KMS-11 (cell line): Measurements from ENCODE around the gene ADAD1.
"Not testable (repeated sequence)": the region's sequence is repeated elsewhere in the genome, so short reads cannot be mapped to it uniquely, and the experiment has no call there.

ENCODE experiments used
- H2AFZ ChIP-seq: fragments of 200-600 bp; sonication (generic); 2 replicates; pipeline ENCODE4 v1.6.1; 2016; ENCODE audit warnings: antibody characterized with exemption, mixed run types, low read depth
- H3K27ac ChIP-seq: fragments of 200-600 bp; sonication (generic); 2 replicates; pipeline ENCODE4 v1.6.1; 2016; ENCODE audit warnings: mild to moderate bottlenecking, mixed run types
- H3K27me3 ChIP-seq: fragments of 200-600 bp; sonication (generic); 2 replicates; pipeline ENCODE4 v1.6.1; 2017; ENCODE audit warnings: mild to moderate bottlenecking, low read depth, mixed run types, moderate library complexity; ENCODE audit not compliant: insufficient read depth
- H3K36me3 ChIP-seq: fragments of 200-600 bp; sonication (generic); 2 replicates; pipeline ENCODE4 v1.6.1; 2017; ENCODE audit warnings: mild to moderate bottlenecking, mixed run types; ENCODE audit not compliant: insufficient read depth
- H3K4me1 ChIP-seq: fragments of 200-600 bp; sonication (generic); 2 replicates; pipeline ENCODE4 v1.6.1; 2016; ENCODE audit warnings: mild to moderate bottlenecking, low read depth, mixed run types; ENCODE audit not compliant: poor library complexity, severe bottlenecking
- H3K4me2 ChIP-seq: fragments of 200-600 bp; sonication (generic); 2 replicates; pipeline ENCODE4 v1.7.0; 2016; ENCODE audit warnings: mild to moderate bottlenecking, mixed run types
- H3K4me3 ChIP-seq: fragments of 200-600 bp; sonication (generic); IDR thresholded peaks from 2 replicates; pipeline ENCODE4 v1.6.1; 2017; ENCODE audit warnings: low read depth, low read length, mixed read lengths; ENCODE audit not compliant: insufficient read depth
- H3K79me2 ChIP-seq: fragments of 200-600 bp; sonication (generic); 2 replicates; pipeline ENCODE4 v1.6.1; 2016; ENCODE audit warnings: low read depth, mixed run types; ENCODE audit not compliant: insufficient read depth
- H3K9ac ChIP-seq: fragments of 200-600 bp; sonication (generic); 2 replicates; pipeline ENCODE4 v1.6.1; 2016; ENCODE audit warnings: mild to moderate bottlenecking, mixed run types
- H4K20me1 ChIP-seq: fragments of 200-600 bp; sonication (generic); 2 replicates; pipeline ENCODE4 v1.6.1; 2016; ENCODE audit warnings: mild to moderate bottlenecking, mixed run types; ENCODE audit not compliant: insufficient read depth
- TF ChIP-seq, protein P1 (sequence below): fragments of 200-600 bp; sonication (generic); conservative IDR thresholded peaks from 2 replicates; pipeline ENCODE4 v1.6.1; 2017; ENCODE audit warnings: low read depth, mild to moderate bottlenecking, antibody characterized with exemption, low read length, moderate library complexity, mixed read lengths

The ADAD1 gene

DNA sequence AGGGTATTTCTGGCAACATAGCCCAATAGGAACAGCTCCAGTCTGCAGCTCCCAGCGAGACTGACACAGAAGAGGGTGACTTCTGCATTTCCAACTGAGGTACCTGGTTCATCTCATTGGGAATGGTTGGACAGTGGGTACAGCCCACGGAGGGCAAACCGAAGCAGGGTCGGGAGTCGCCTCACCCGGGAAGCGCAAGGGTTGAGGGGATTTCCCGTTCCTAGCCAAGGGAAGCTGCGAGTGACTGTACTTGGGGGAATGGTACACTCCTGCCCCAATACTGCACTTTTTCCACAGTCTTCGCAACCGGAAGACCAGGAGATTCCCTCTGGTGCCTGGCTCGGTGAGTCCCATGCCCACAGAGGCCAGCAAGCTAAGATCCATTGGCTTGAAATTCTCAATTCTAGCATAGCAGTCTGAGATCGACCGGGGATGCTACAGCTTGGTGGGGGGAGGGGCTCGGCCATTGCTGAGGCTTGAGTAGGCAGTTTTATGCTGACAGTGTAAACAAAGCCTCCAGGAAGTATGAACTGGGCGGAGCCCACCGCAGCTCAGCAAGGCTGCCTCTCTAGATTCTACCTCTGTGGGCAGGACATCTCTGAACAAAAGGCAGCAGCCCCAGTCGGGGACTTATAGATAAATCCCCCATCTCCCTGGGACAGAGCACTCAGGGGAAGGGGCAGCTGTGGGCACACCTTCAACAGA lies 14.0 kb upstream of the ADAD1 start:
- H3K4me2 ChIP-seq: no peak overlapping the region
- no peaks in the 10 kb centered on the region for H3K27me3 ChIP-seq
- H3K9ac ChIP-seq: no peak overlapping the region
- TF ChIP-seq, protein P1, sequence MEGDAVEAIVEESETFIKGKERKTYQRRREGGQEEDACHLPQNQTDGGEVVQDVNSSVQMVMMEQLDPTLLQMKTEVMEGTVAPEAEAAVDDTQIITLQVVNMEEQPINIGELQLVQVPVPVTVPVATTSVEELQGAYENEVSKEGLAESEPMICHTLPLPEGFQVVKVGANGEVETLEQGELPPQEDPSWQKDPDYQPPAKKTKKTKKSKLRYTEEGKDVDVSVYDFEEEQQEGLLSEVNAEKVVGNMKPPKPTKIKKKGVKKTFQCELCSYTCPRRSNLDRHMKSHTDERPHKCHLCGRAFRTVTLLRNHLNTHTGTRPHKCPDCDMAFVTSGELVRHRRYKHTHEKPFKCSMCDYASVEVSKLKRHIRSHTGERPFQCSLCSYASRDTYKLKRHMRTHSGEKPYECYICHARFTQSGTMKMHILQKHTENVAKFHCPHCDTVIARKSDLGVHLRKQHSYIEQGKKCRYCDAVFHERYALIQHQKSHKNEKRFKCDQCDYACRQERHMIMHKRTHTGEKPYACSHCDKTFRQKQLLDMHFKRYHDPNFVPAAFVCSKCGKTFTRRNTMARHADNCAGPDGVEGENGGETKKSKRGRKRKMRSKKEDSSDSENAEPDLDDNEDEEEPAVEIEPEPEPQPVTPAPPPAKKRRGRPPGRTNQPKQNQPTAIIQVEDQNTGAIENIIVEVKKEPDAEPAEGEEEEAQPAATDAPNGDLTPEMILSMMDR: no peak
- H3K4me3 ChIP-seq: no peak overlapping the region
- no peak overlapping the region for H3K27ac ChIP-seq
- H4K20me1 ChIP-seq: no peaks in the 10 kb centered on the region
- H3K4me1 ChIP-seq: peaks cover 13% of the 10 kb centered on the region
- H3K36me3 ChIP-seq: peaks cover 2% of the 10 kb centered on the region; the same call in 1 of the 2 replicates
- H3K79me2 ChIP-seq: no peaks in the 10 kb centered on the region
- H2AFZ ChIP-seq: no peak overlapping the region

DNA sequence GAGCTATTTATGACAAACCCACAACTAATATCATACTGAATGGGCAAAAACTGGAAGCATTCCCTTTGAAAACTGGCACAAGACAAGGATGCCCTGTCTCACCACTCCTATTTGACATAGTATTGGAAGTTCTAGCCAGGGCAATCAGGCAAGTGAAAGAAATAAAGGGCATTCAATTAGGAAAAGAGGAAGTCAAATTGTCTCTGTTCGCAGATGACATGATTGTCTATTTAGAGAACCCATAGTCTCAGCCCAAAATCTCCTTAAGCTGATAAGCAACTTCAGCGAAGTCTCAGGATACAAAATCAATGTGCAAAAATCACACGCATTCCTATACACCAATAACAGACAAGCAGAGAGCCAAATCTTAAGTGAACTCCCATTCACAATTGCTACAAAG lies 10.0 kb upstream of the ADAD1 start:
- not testable (repeated sequence) for H3K79me2 ChIP-seq, H3K27me3 ChIP-seq, H3K4me1 ChIP-seq, H3K9ac ChIP-seq, H3K4me2 ChIP-seq, H3K4me3 ChIP-seq, H3K36me3 ChIP-seq, H4K20me1 ChIP-seq, H3K27ac ChIP-seq, H2AFZ ChIP-seq

DNA sequence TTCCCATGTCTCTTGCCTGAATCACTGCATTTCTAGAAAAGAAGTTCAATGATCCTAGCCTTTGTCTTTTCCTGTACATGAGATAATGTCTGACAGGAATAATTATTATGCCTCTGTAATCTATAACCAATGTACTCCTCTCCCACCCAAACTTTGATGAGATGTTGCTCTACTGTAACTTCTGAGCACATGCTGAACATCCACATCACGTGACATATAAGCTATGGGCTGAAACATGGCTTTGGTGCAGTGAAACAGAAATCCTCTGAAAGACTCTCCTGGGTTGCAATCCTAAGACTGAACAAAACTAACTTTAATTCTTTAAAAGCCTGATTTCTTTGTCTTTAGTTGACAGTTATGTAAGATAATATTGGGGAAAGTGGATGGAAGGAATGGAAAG lies 1.5 kb upstream of the ADAD1 start:
- TF ChIP-seq, protein P1: no peak
- Histone ChIP-seq H3K79me2 (no peaks in the 10 kb centered on the region), H3K27me3 (no peaks in the 10 kb centered on the region), H3K36me3 (no peaks in the 10 kb centered on the region), H3K27ac (no peak overlapping the region), H3K4me1 (no peaks in the 10 kb centered on the region), H3K9ac (no peak overlapping the region), H2AFZ (no peak overlapping the region), H3K4me2 (no peak overlapping the region), H3K4me3 (no peak overlapping the region), H4K20me1 (no peaks in the 10 kb centered on the region)

DNA sequence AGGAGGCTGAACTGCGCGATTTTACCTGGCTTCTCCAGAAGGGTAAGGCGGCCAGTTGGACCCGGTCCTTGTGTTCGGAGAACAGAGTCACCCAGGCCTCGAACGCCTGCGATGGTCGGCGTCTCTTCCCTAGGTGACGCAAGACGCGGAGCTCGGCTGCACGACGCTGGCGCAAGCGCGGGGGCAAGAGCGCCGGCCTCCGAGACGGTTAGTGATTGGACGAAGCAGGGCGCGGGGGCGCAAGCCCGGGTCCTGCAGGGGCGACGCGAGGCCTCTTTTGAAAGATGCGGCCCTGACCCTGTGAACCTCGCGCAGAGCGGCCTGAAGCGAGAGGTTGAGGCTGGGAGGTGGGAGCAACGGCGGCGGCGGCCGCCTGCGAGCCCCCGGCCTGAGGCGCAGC lies 428 bp downstream of the ADAD1 start:
- Histone ChIP-seq H4K20me1 (no peaks in the 10 kb centered on the region), H3K4me2 (no peak overlapping the region), H3K4me1 (no peaks in the 10 kb centered on the region), H3K9ac (no peak overlapping the region), H3K4me3 (no peak overlapping the region), H3K27ac (no peak overlapping the region), H3K36me3 (no peaks in the 10 kb centered on the region), H2AFZ (no peak overlapping the region), H3K27me3 (no peaks in the 10 kb centered on the region), H3K79me2 (no peaks in the 10 kb centered on the region)
- TF ChIP-seq, protein P1: no peak

DNA sequence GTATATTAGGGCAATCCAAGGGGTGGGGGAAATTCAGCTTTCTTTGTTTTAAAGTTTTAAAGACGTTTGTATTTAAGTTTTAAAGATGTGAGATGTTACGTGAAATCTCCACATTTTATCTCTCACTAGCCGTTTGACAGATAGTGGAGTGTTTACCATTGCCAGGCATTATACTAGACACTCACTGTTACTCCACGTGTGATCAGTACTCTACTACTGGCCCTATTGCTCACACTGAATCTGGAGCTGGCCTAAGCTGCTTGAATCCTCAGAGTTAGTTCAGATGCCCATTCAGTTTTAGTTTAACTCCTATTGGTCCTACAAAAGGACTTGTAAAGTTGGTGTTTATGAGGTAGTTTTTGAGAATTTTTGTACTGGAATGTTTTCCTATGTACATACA lies 4.5 kb downstream of the ADAD1 start:
- TF ChIP-seq, protein P1: no peak
- H3K36me3 ChIP-seq: no peaks in the 10 kb centered on the region
- no peaks in the 10 kb centered on the region for H3K79me2 ChIP-seq
- H3K9ac ChIP-seq: no peak overlapping the region
- H3K27me3 ChIP-seq: no peaks in the 10 kb centered on the region
- H3K27ac ChIP-seq: no peak overlapping the region
- H2AFZ ChIP-seq: no peak overlapping the region
- no peak overlapping the region for H3K4me3 ChIP-seq
- H4K20me1 ChIP-seq: no peaks in the 10 kb centered on the region
- H3K4me1 ChIP-seq: no peaks in the 10 kb centered on the region
- H3K4me2 ChIP-seq: no peak overlapping the region
